ENCODE results near the gene BEX5.
"Not testable (repeated sequence)": the region's sequence is repeated elsewhere in the genome, so short reads cannot be mapped to it uniquely, and the experiment has no call there.

Gene BEX5

GRCh38 chrX:102138064-102138463, 17.7 kb downstream of the BEX5 start:
- no peak overlapping the region for H2BK15ac ChIP-seq (ENCODE audit: low read length)
- no peak overlapping the region for H2BK12ac ChIP-seq (ENCODE audit: low read length)
- no peak overlapping the region for H4K91ac ChIP-seq (ENCODE audit: low read depth, low read length, poor library complexity)
- H2AFZ ChIP-seq (ENCODE audit: low read length) = no peak overlapping the region
- H3K27ac ChIP-seq (replicated peaks; ENCODE audit: low read length) = no peak overlapping the region
- H3K79me1 ChIP-seq (ENCODE audit: low read depth, low read length) = no peaks in the 10 kb centered on the region
- no CpG with 5 or more reads among the region's 4 CpGs for WGBS, 2 donors (ENCODE audit: extremely low coverage in 2 of 2, insufficient read length in 2 of 2, insufficient replicate concordance in 1 of 2)
- no peak overlapping the region for H3K4ac ChIP-seq (ENCODE audit: low read length)
- H2BK120ac ChIP-seq (ENCODE audit: low read depth, low read length) = no peak overlapping the region
- H3K4me2 ChIP-seq (ENCODE audit: insufficient read depth, low read length, poor library complexity, severe bottlenecking) = no peak overlapping the region
- no peak overlapping the region for H3K9ac ChIP-seq (ENCODE audit: low read depth, low read length, poor library complexity)
- no peak overlapping the region for H2AK5ac ChIP-seq (ENCODE audit: low read depth, low read length)
- H2BK5ac ChIP-seq (ENCODE audit: low read length) = no peak overlapping the region
- H3K14ac ChIP-seq (ENCODE audit: low read length) = no peak overlapping the region
- DNase-seq (ENCODE audit: low spot score) = no peak
- no peak overlapping the region for H3K23ac ChIP-seq (ENCODE audit: low read depth, low read length, poor library complexity)
- no peak overlapping the region for H3K4me3 ChIP-seq (ENCODE audit: low read length in 2 of 2)
- H3K36me3 ChIP-seq (replicated peaks in 1 of 2; ENCODE audit: control insufficient read depth in 2 of 2, insufficient read depth in 2 of 2, low read length in 2 of 2) = no peaks in the 10 kb centered on the region
- no peak overlapping the region for H3K18ac ChIP-seq (ENCODE audit: low read length)
- H3K27me3 ChIP-seq (ENCODE audit: control insufficient read depth in 3 of 3, insufficient read depth in 3 of 3, low read depth in 1 of 3, low read length in 3 of 3) = peaks cover 0 to 15% (median 0%) of the 10 kb centered on the region in 3 experiments
- H3K4me1 ChIP-seq (ENCODE audit: control insufficient read depth in 2 of 2, insufficient read depth in 1 of 2, low read depth in 1 of 2, low read length in 2 of 2) = no peaks in the 10 kb centered on the region
- H4K8ac ChIP-seq (ENCODE audit: low read depth, low read length) = no peak overlapping the region
- no peaks in the 10 kb centered on the region for H3K9me3 ChIP-seq (replicated peaks in 1 of 2; ENCODE audit: control insufficient read depth in 2 of 2, insufficient read depth in 1 of 2, low read depth in 1 of 2, low read length in 2 of 2)

- Histone ChIP-seq H3K4ac (ENCODE audit: low read length) (no peak overlapping the region), H2AK5ac (ENCODE audit: low read depth, low read length) (no peak overlapping the region), H3K36me3 (replicated peaks in 1 of 2; ENCODE audit: control insufficient read depth in 2 of 2, insufficient read depth in 2 of 2, low read length in 2 of 2) (no peaks in the 10 kb centered on the region), H3K27ac (replicated peaks; ENCODE audit: low read length) (no peak overlapping the region), H3K4me2 (ENCODE audit: insufficient read depth, low read length, poor library complexity, severe bottlenecking) (no peak overlapping the region), H3K23ac (ENCODE audit: low read depth, low read length, poor library complexity) (no peak overlapping the region), H3K79me1 (ENCODE audit: low read depth, low read length) (no peaks in the 10 kb centered on the region), H2BK12ac (ENCODE audit: low read length) (no peak overlapping the region), H2BK120ac (ENCODE audit: low read depth, low read length) (no peak overlapping the region), H3K14ac (ENCODE audit: low read length) (no peak overlapping the region), H3K4me3 (ENCODE audit: low read length in 2 of 2) (no peak overlapping the region), H3K18ac (ENCODE audit: low read length) (no peak overlapping the region), H3K9me3 (replicated peaks in 1 of 2; ENCODE audit: control insufficient read depth in 2 of 2, insufficient read depth in 1 of 2, low read depth in 1 of 2, low read length in 2 of 2) (no peaks in the 10 kb centered on the region), H4K91ac (ENCODE audit: low read depth, low read length, poor library complexity) (no peak overlapping the region), H2BK5ac (ENCODE audit: low read length) (no peak overlapping the region), H2BK15ac (ENCODE audit: low read length) (no peak overlapping the region), H3K27me3 (ENCODE audit: control insufficient read depth in 3 of 3, insufficient read depth in 3 of 3, low read depth in 1 of 3, low read length in 3 of 3) (peaks cover 0 to 36% (median 0%) of the 10 kb centered on the region in 3 experiments), H4K8ac (ENCODE audit: low read depth, low read length) (no peak overlapping the region), H2AFZ (ENCODE audit: low read length) (no peak overlapping the region), H3K9ac (ENCODE audit: low read depth, low read length, poor library complexity) (no peak overlapping the region), H3K4me1 (ENCODE audit: control insufficient read depth in 2 of 2, insufficient read depth in 1 of 2, low read depth in 1 of 2, low read length in 2 of 2) (peaks cover 0 to 3% of the 10 kb centered on the region in 2 donors)
- DNase-seq (ENCODE audit: low spot score) = no peak
- WGBS, 2 donors (ENCODE audit: extremely low coverage in 2 of 2, insufficient read length in 2 of 2, insufficient replicate concordance in 1 of 2) = no CpG with 5 or more reads among the region's 1 CpG
Measured at GRCh38 chrX:102129473-102129872, 26.3 kb downstream of the BEX5 start.

GRCh38 chrX:102126863-102127262, 28.9 kb downstream of the BEX5 start:
- WGBS, 2 donors (ENCODE audit: extremely low coverage in 2 of 2, insufficient read length in 2 of 2, insufficient replicate concordance in 1 of 2) = no CpG with 5 or more reads among the region's 8 CpGs

GRCh38 chrX:102126080-102126818, 29.5 kb downstream of the BEX5 start:
- peaks cover 0 to 36% (median 0%) of the 10 kb centered on the region in 3 experiments for H3K27me3 ChIP-seq (ENCODE audit: control insufficient read depth in 3 of 3, insufficient read depth in 3 of 3, low read depth in 1 of 3, low read length in 3 of 3)
- DNase-seq (ENCODE audit: low spot score); H3K18ac ChIP-seq (ENCODE audit: low read length); H3K4me1 ChIP-seq (ENCODE audit: control insufficient read depth in 2 of 2, insufficient read depth in 1 of 2, low read depth in 1 of 2, low read length in 2 of 2); H2BK120ac ChIP-seq (ENCODE audit: low read depth, low read length); H3K36me3 ChIP-seq (replicated peaks in 1 of 2; ENCODE audit: control insufficient read depth in 2 of 2, insufficient read depth in 2 of 2, low read length in 2 of 2); H2BK5ac ChIP-seq (ENCODE audit: low read length); H3K79me1 ChIP-seq (ENCODE audit: low read depth, low read length); H2BK12ac ChIP-seq (ENCODE audit: low read length); H2BK15ac ChIP-seq (ENCODE audit: low read length); H3K27ac ChIP-seq (replicated peaks; ENCODE audit: low read length); H2AK5ac ChIP-seq (ENCODE audit: low read depth, low read length); H4K91ac ChIP-seq (ENCODE audit: low read depth, low read length, poor library complexity); H3K9ac ChIP-seq (ENCODE audit: low read depth, low read length, poor library complexity); H3K9me3 ChIP-seq (replicated peaks in 1 of 2; ENCODE audit: control insufficient read depth in 2 of 2, insufficient read depth in 1 of 2, low read depth in 1 of 2, low read length in 2 of 2); H3K23ac ChIP-seq (ENCODE audit: low read depth, low read length, poor library complexity); H3K14ac ChIP-seq (ENCODE audit: low read length); H4K8ac ChIP-seq (ENCODE audit: low read depth, low read length); H3K4ac ChIP-seq (ENCODE audit: low read length): not testable (repeated sequence)
- WGBS, 2 donors (ENCODE audit: extremely low coverage in 2 of 2, insufficient read length in 2 of 2, insufficient replicate concordance in 1 of 2) = no CpG with 5 or more reads among the region's 21 CpGs
- H3K4me3 ChIP-seq (ENCODE audit: low read length in 2 of 2) = peak overlapping the region; percentile 24 to 80
- peak overlapping the region; percentile 71 for H2AFZ ChIP-seq (ENCODE audit: low read length)
- H3K4me2 ChIP-seq (ENCODE audit: insufficient read depth, low read length, poor library complexity, severe bottlenecking) = peak overlapping the region; percentile 25

More at GRCh38 chrX:102126863-102127262, 28.9 kb downstream of the BEX5 start:
- H2BK120ac ChIP-seq (ENCODE audit: low read depth, low read length) = no peak overlapping the region
- no peak overlapping the region for H3K18ac ChIP-seq (ENCODE audit: low read length)
- no peak overlapping the region for H3K14ac ChIP-seq (ENCODE audit: low read length)
- no peak overlapping the region for H2BK12ac ChIP-seq (ENCODE audit: low read length)
- H3K9ac ChIP-seq (ENCODE audit: low read depth, low read length, poor library complexity) = no peak overlapping the region
- no peak overlapping the region for H2BK5ac ChIP-seq (ENCODE audit: low read length)
- H3K23ac ChIP-seq (ENCODE audit: low read depth, low read length, poor library complexity) = no peak overlapping the region
- DNase-seq (ENCODE audit: low spot score) = no peak
- H3K27ac ChIP-seq (replicated peaks; ENCODE audit: low read length) = no peak overlapping the region
- H3K36me3 ChIP-seq (replicated peaks in 1 of 2; ENCODE audit: control insufficient read depth in 2 of 2, insufficient read depth in 2 of 2, low read length in 2 of 2) = no peaks in the 10 kb centered on the region
- no peak overlapping the region for H2BK15ac ChIP-seq (ENCODE audit: low read length)
- no peak overlapping the region for H2AK5ac ChIP-seq (ENCODE audit: low read depth, low read length)
- no peak overlapping the region for H4K91ac ChIP-seq (ENCODE audit: low read depth, low read length, poor library complexity)
- no peak overlapping the region for H2AFZ ChIP-seq (ENCODE audit: low read length)
- H3K4me2 ChIP-seq (ENCODE audit: insufficient read depth, low read length, poor library complexity, severe bottlenecking) = no peak overlapping the region
- peaks cover 0 to 3% of the 10 kb centered on the region in 2 donors for H3K4me1 ChIP-seq (ENCODE audit: control insufficient read depth in 2 of 2, insufficient read depth in 1 of 2, low read depth in 1 of 2, low read length in 2 of 2)
- H3K79me1 ChIP-seq (ENCODE audit: low read depth, low read length) = no peaks in the 10 kb centered on the region
- H4K8ac ChIP-seq (ENCODE audit: low read depth, low read length) = no peak overlapping the region
- H3K27me3 ChIP-seq (ENCODE audit: control insufficient read depth in 3 of 3, insufficient read depth in 3 of 3, low read depth in 1 of 3, low read length in 3 of 3) = peaks cover 0 to 36% (median 0%) of the 10 kb centered on the region in 3 experiments
- H3K4ac ChIP-seq (ENCODE audit: low read length) = no peak overlapping the region
- H3K9me3 ChIP-seq (replicated peaks in 1 of 2; ENCODE audit: control insufficient read depth in 2 of 2, insufficient read depth in 1 of 2, low read depth in 1 of 2, low read length in 2 of 2) = no peaks in the 10 kb centered on the region
- H3K4me3 ChIP-seq (ENCODE audit: low read length in 2 of 2) = no peak overlapping the region
